ENCODE results near the gene TOX2.

TOX2 gene

DNA sequence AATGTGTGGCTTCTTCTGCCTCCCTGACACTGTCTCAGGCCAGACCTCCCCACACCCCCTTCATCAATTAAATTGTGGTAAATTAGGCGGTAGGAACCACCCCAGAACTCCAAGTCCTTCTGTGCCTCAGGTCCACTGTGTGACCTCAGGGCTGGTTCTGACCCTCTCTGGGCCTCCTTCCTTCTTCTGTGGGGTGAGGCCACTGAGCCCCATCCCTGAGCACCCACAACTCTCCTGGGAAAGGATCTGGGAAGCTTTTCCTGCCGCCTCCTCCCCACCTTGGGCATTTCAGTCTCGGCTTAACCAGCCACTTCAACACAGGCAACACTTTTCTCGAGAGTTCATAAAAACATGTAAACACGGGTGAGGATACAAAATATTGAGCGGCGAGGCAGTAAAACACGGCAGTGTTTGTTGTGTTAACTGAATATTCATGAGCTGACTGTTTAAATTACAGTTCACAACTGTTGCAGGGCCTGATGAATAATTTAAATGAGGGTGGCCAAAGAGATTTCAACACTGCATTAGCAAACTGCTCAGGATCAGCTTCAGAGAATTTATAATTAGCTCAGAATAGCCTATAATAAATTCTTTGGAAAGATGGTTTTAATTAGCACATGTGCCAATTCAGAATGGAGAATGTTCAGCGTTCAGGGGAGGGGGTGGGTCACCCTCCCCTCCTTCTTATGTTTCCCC is 112.1 kb downstream of the TOX2 start:
- TF ChIP-seq, protein P1, sequence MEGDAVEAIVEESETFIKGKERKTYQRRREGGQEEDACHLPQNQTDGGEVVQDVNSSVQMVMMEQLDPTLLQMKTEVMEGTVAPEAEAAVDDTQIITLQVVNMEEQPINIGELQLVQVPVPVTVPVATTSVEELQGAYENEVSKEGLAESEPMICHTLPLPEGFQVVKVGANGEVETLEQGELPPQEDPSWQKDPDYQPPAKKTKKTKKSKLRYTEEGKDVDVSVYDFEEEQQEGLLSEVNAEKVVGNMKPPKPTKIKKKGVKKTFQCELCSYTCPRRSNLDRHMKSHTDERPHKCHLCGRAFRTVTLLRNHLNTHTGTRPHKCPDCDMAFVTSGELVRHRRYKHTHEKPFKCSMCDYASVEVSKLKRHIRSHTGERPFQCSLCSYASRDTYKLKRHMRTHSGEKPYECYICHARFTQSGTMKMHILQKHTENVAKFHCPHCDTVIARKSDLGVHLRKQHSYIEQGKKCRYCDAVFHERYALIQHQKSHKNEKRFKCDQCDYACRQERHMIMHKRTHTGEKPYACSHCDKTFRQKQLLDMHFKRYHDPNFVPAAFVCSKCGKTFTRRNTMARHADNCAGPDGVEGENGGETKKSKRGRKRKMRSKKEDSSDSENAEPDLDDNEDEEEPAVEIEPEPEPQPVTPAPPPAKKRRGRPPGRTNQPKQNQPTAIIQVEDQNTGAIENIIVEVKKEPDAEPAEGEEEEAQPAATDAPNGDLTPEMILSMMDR (IDR thresholded peaks at IDR 0.05) = no peak
- Mint-ChIP-seq H3K4me1 (peaks cover 9% of the 10 kb centered on the region), H3K27ac (no peak overlapping the region), H3K36me3 (ENCODE audit: low read depth) (no peaks in the 10 kb centered on the region), H3K9me3 (no peaks in the 10 kb centered on the region), H3K27me3 (ENCODE audit: low read depth, poor library complexity) (peaks cover 44% of the 10 kb centered on the region), H3K4me3 (no peak overlapping the region)
- no peak for DNase-seq

DNA sequence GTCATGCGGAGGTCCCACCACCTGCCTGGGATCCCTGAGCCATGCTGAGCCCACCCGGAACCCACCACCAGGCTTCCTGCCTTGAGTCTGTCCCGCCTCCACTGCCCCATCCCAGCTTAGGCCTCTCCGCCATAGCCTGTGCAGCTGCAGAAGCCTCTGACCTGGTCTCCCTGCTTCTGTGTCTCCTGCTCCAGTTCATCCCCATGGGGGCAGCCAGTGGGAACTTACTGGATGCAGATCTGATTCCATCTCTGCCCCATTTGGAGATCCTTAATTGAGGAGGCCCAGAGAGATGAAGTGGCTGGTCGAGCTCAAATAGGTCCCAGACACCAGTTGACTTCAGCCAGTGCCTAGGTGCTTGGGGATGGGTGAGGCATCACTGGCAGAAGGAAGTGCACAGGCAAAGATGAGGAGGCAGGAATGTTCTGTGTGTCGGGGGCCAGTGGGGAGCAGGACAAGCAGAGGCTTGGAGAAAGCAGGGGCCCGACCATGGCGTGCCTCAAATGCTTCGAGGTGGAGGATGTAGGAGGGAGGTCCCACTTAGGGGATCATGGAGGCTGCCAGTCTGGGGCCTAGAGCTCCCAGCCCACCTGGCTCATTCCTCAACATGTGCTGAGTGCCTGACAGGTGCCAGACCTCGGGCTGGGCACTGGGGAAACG is 112.8 kb downstream of the TOX2 start:
- Mint-ChIP-seq H3K4me1 (peaks cover 9% of the 10 kb centered on the region), H3K27ac (no peak overlapping the region), H3K9me3 (no peaks in the 10 kb centered on the region), H3K4me3 (no peak overlapping the region), H3K36me3 (ENCODE audit: low read depth) (no peaks in the 10 kb centered on the region), H3K27me3 (ENCODE audit: low read depth, poor library complexity) (peaks cover 44% of the 10 kb centered on the region)
- TF ChIP-seq, protein P1 (IDR thresholded peaks at IDR 0.05) = no peak
- no peak for DNase-seq

DNA sequence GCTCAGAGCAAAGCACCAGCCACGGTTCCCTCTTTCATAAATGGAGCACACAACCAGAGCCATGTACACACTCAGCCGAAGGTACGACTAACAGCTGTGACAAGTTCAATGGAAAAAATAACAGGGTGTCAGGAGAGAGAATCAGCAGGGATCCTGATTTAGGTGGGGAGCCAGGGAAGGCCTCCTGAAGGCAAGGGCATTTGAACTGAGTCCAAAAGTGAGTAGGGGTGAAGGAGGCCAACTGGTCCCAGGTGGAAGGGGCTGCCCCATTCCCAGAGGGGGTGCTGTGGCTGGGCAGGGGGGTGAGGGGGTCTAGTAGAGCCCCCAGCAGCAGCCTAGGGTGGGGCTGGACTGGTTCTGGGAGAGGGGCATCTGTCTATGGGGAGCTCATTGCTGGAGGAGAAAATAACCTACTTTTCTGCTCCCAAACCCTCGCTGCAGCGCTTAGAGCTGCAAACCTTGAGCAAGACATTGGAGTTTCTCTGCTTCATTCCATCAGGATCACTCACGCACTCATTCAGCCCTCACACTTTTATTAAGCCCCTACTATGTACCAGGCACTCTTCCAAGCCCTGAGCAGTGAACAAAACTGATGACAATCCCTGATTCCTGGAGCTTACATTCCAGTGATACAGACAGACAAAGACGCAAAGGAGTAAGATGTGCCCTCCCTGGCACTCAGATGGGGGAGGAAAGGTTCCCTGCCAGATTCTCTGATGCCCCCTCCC is 113.5 kb downstream of the TOX2 start:
- DNase-seq = no peak
- Mint-ChIP-seq H3K9me3 (no peaks in the 10 kb centered on the region), H3K4me3 (no peak overlapping the region), H3K36me3 (ENCODE audit: low read depth) (no peaks in the 10 kb centered on the region), H3K27me3 (ENCODE audit: low read depth, poor library complexity) (peaks cover 44% of the 10 kb centered on the region), H3K4me1 (peaks cover 14% of the 10 kb centered on the region), H3K27ac (no peak overlapping the region)
- TF ChIP-seq, protein P1 (IDR thresholded peaks at IDR 0.05) = no peak

DNA sequence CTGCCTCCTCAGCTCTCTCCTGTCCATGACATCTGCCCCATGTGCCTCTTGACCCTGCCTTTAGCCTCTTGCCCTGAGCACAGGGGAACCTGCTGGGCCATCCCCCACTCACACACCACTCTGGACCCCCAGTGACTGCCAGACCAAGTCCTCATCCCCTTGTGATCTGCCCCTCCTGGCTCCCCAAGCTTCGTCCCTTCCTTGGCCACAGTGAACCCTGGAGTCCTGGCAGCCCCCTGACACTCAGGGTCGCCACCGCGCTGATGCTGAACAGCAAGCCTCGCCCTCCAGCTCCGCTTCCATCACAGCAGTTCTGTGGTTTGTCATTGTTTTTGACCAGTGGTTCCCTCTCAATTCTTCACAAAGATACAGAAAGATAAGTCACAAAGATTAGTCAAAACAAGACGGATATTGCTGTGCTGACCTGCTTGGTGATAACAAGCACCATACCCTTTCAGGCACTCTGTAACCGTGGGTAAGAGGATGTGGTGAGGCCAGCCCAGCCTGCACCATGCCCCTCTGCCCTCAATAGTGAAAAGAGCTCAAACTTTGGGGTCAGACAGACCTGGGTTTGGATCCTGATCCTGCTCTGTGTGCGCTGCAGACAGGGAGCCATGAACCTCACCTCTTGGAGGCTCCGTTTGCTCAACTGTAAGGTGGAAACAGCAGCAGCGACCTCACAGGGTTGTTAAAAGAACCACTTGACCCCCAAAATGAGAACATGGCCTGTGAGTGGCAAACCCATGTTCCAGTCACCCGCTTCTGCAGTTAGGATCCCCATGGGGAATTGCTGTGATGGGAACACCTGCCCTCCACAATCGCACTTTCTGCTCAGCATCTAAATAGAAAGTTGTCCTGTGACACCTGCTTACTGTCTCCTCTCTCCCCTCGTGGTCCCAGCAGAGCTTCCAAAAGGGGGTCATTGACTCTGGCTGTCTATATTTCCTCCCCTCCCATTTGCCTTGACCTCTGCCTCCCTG is 114.5 kb downstream of the TOX2 start:
- TF ChIP-seq, protein P1 (IDR thresholded peaks at IDR 0.05) = no peak
- H3K27me3 Mint-ChIP-seq (ENCODE audit: low read depth, poor library complexity) = peaks cover 40% of the 10 kb centered on the region
- no peak overlapping the region for H3K4me3 Mint-ChIP-seq
- no peak overlapping the region for H3K27ac Mint-ChIP-seq
- DNase-seq = no peak
- H3K9me3 Mint-ChIP-seq = no peaks in the 10 kb centered on the region
- H3K4me1 Mint-ChIP-seq = peaks cover 17% of the 10 kb centered on the region
- H3K36me3 Mint-ChIP-seq (ENCODE audit: low read depth) = no peaks in the 10 kb centered on the region

DNA sequence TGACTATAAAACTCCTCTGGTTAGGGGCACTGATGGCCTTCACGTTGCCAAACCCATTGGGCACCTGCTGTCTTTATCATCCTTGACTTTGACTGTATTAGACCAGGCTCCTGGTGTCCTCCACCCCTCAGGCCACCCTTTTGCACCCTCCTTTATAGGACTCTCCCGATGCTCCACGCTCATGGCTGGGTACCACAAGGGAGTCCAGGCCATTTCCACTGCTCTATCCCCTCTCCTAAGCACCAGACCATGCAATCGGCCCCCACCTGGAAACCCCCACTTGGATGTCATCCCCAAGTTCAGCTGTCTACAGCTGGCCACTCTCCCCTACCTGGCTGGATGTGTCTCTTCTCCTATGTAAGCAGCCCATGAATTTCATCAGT is 115.2 kb downstream of the TOX2 start:
- H3K27me3 Mint-ChIP-seq (ENCODE audit: low read depth, poor library complexity) = peaks cover 42% of the 10 kb centered on the region
- peaks cover 17% of the 10 kb centered on the region for H3K4me1 Mint-ChIP-seq
- no peak for DNase-seq
- H3K4me3 Mint-ChIP-seq = no peak overlapping the region
- TF ChIP-seq, protein P1 (IDR thresholded peaks at IDR 0.05) = no peak
- no peak overlapping the region for H3K27ac Mint-ChIP-seq
- H3K9me3 Mint-ChIP-seq = no peaks in the 10 kb centered on the region
- no peaks in the 10 kb centered on the region for H3K36me3 Mint-ChIP-seq (ENCODE audit: low read depth)
